ENCODE data around the gene AP5B1.
"Not testable (repeated sequence)": the region's sequence is repeated elsewhere in the genome, so short reads cannot be mapped to it uniquely, and the experiment has no call there.

AP5B1 gene

GRCh38 chr11:65742353-65742752 lies 38.4 kb downstream of the AP5B1 start:
- H3K36me3 ChIP-seq (ENCODE audit: insufficient read depth, low read length) = no peaks in the 10 kb centered on the region
- H3K27me3 ChIP-seq (ENCODE audit: control insufficient read depth, insufficient read depth, low read length) = peaks cover 41% of the 10 kb centered on the region
- H3K9me3 ChIP-seq (replicated peaks; ENCODE audit: low read length) = no peaks in the 10 kb centered on the region
- H3K4me1 ChIP-seq (ENCODE audit: control insufficient read depth, insufficient read depth, low read length) = no peaks in the 10 kb centered on the region
- H3K4me2 ChIP-seq (ENCODE audit: low read length) = no peak overlapping the region
- H3K4me3 ChIP-seq (ENCODE audit: low read length) = no peak overlapping the region
- H3K9ac ChIP-seq (ENCODE audit: low read depth, low read length) = no peak overlapping the region

GRCh38 chr11:65741185-65741584 lies 39.6 kb downstream of the AP5B1 start:
- Histone ChIP-seq H3K9ac (ENCODE audit: low read depth, low read length) (no peak overlapping the region), H3K27me3 (ENCODE audit: control insufficient read depth, insufficient read depth, low read length) (peaks cover 33% of the 10 kb centered on the region), H3K36me3 (ENCODE audit: insufficient read depth, low read length) (no peaks in the 10 kb centered on the region), H3K4me2 (ENCODE audit: low read length) (no peak overlapping the region), H3K4me3 (ENCODE audit: low read length) (no peak overlapping the region), H3K4me1 (ENCODE audit: control insufficient read depth, insufficient read depth, low read length) (no peaks in the 10 kb centered on the region), H3K9me3 (replicated peaks; ENCODE audit: low read length) (no peaks in the 10 kb centered on the region)

DNA sequence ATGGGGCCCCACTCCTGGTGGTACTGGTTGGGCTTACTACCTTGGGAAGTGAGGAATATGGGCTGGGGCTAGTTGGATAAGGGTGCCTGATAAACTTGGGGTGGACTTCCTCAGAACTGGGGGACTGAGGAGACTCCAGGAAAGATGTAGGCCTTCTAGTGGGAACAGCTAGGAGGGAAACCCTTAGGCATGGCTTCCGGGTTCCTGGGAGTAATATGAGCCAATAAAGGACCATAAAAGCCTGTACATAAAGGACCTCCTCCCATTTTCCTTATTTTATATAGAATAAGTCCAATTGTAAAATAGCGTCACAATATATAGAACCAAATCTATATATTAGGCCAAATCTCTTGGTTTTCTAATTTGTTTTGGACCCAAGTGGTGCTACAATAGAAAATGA lies 41.8 kb downstream of the AP5B1 start:
- no peaks in the 10 kb centered on the region for H3K9me3 ChIP-seq (replicated peaks; ENCODE audit: low read length)
- H3K4me1 ChIP-seq (ENCODE audit: control insufficient read depth, insufficient read depth, low read length) = no peaks in the 10 kb centered on the region
- no peak overlapping the region for H3K4me2 ChIP-seq (ENCODE audit: low read length)
- H3K27me3 ChIP-seq (ENCODE audit: control insufficient read depth, insufficient read depth, low read length) = peaks cover 29% of the 10 kb centered on the region
- H3K36me3 ChIP-seq (ENCODE audit: insufficient read depth, low read length) = no peaks in the 10 kb centered on the region
- H3K9ac ChIP-seq (ENCODE audit: low read depth, low read length) = no peak overlapping the region
- H3K4me3 ChIP-seq (ENCODE audit: low read length) = no peak overlapping the region

- H3K9me3 ChIP-seq (replicated peaks; ENCODE audit: low read length) = no peaks in the 10 kb centered on the region
- H3K4me1 ChIP-seq (ENCODE audit: control insufficient read depth, insufficient read depth, low read length) = no peaks in the 10 kb centered on the region
- H3K4me3 ChIP-seq (ENCODE audit: low read length) = no peak overlapping the region
- H3K9ac ChIP-seq (ENCODE audit: low read depth, low read length) = no peak overlapping the region
- peaks cover 36% of the 10 kb centered on the region for H3K27me3 ChIP-seq (ENCODE audit: control insufficient read depth, insufficient read depth, low read length)
- H3K4me2 ChIP-seq (ENCODE audit: low read length) = no peak overlapping the region
- H3K36me3 ChIP-seq (ENCODE audit: insufficient read depth, low read length) = no peaks in the 10 kb centered on the region
These were observed 44.0 kb downstream of the AP5B1 start for GRCh38 chr11:65736810-65737209.

- H3K4me1 ChIP-seq (ENCODE audit: control insufficient read depth, insufficient read depth, low read length); H3K9ac ChIP-seq (ENCODE audit: low read depth, low read length); H3K9me3 ChIP-seq (replicated peaks; ENCODE audit: low read length); H3K4me3 ChIP-seq (ENCODE audit: low read length); H3K4me2 ChIP-seq (ENCODE audit: low read length); H3K36me3 ChIP-seq (ENCODE audit: insufficient read depth, low read length): not testable (repeated sequence)
- H3K27me3 ChIP-seq (ENCODE audit: control insufficient read depth, insufficient read depth, low read length) = peaks cover 35% of the 10 kb centered on the region
These were observed 45.7 kb downstream of the AP5B1 start for GRCh38 chr11:65735111-65735510.

DNA sequence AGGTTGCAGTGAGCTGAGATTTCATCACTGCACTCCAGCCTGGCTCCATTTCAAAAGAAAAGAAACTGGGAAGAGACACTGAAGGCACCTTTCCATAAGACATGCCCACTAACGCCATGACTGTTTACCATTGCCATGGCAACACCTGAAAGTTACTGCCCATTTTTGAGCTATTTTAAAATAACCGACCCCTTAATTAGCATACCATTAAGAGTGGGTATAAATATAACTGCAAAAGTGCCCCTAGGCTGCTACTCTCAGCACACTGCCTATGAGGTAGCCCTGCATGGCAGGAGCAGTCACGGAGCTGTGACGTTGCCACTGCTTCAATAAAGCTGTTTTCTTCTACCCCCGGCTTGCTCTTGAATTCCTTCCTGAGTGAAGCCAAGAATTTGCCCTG lies 50.3 kb downstream of the AP5B1 start:
- Histone ChIP-seq H3K4me3 (ENCODE audit: low read length) (no peak overlapping the region), H3K4me2 (ENCODE audit: low read length) (no peak overlapping the region), H3K9ac (ENCODE audit: low read depth, low read length) (no peak overlapping the region), H3K27me3 (ENCODE audit: control insufficient read depth, insufficient read depth, low read length) (peaks cover 43% of the 10 kb centered on the region), H3K36me3 (ENCODE audit: insufficient read depth, low read length) (no peaks in the 10 kb centered on the region), H3K4me1 (ENCODE audit: control insufficient read depth, insufficient read depth, low read length) (no peaks in the 10 kb centered on the region), H3K9me3 (replicated peaks; ENCODE audit: low read length) (no peaks in the 10 kb centered on the region)

DNA sequence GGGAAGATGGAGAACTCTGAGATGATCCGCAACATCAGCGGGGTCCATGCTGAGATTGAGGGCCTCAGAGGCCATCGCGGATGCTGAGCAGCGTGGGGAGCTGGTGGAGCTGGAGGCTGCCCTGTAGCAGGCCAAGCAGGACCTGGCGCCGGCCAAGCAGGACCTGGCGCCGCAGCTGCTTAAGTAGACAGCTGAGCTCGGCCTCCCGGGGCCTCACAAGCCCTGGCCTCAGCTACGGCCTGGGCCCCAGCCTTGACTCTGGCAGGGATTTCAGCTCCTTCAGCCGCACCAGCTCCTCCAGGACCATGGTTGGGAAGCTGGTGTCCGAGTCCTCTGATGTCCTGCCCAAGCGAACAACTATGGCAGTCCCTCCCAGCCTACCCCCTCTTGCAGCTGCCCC lies 52.9 kb downstream of the AP5B1 start:
- Histone ChIP-seq H3K27me3 (ENCODE audit: control insufficient read depth, insufficient read depth, low read length) (peaks cover 38% of the 10 kb centered on the region), H3K4me2 (ENCODE audit: low read length) (no peak overlapping the region), H3K9ac (ENCODE audit: low read depth, low read length) (no peak overlapping the region), H3K4me3 (ENCODE audit: low read length) (no peak overlapping the region), H3K4me1 (ENCODE audit: control insufficient read depth, insufficient read depth, low read length) (no peaks in the 10 kb centered on the region), H3K36me3 (ENCODE audit: insufficient read depth, low read length) (no peaks in the 10 kb centered on the region), H3K9me3 (replicated peaks; ENCODE audit: low read length) (no peaks in the 10 kb centered on the region)

DNA sequence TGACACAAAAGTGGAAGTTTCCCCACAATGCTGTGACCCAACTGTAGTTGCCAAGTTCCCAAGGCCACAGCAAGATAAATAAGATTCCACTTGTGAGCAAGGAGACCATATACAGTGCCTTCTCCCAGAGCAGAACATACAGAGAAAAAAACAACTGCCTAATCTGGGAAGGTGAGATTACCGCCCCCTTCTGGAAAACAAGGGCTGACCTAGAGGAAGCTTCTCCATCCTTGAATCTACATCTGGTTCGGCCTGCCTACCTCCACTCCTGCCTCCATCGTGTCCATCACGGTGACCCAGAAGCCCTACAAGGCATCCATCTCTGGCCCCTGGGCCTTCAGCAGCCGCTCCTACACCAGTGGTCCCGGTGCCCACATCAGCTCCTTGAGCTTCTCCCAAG lies 54.1 kb downstream of the AP5B1 start:
- Histone ChIP-seq H3K4me2 (ENCODE audit: low read length) (no peak overlapping the region), H3K4me1 (ENCODE audit: control insufficient read depth, insufficient read depth, low read length) (no peaks in the 10 kb centered on the region), H3K36me3 (ENCODE audit: insufficient read depth, low read length) (no peaks in the 10 kb centered on the region), H3K4me3 (ENCODE audit: low read length) (no peak overlapping the region), H3K9me3 (replicated peaks; ENCODE audit: low read length) (no peaks in the 10 kb centered on the region), H3K27me3 (ENCODE audit: control insufficient read depth, insufficient read depth, low read length) (peaks cover 34% of the 10 kb centered on the region), H3K9ac (ENCODE audit: low read depth, low read length) (no peak overlapping the region)
